Loucy (cell line): ENCODE results near the gene GP1BA.

Experiments
- CTCF ChIP-seq: fragments of 200-600 bp; sonication (generic); conservative IDR thresholded peaks from 2 replicates; pipeline ENCODE4 v1.5.1; 2014; ENCODE audit warnings: mild to moderate bottlenecking, antibody characterized with exemption, low read length
- EZH2phosphoT487 ChIP-seq: fragments of 200-600 bp; IDR thresholded peaks from 2 replicates; pipeline ENCODE4 v1.6.1; 2018; ENCODE audit warnings: antibody characterized with exemption, mild to moderate bottlenecking, moderate library complexity, borderline replicate concordance

GRCh38 chr17:4948931-4949320, 16.8 kb downstream of the GP1BA start:
- no peak for TF ChIP-seq CTCF
- TF ChIP-seq EZH2phosphoT487 = no peak
